Ascending aorta (tissue), 2 donors: ENCODE measurements around the gene NUDT14. TPM values are rescaled to one million over a fixed set of nuclear protein-coding genes. Genes with fewer than 3 reads are reported as not detected.

Source experiments
- DNase-seq, 2 donors: peaks; one replicate each; pipeline ENCODE4 v3.0.0-alpha.2; 2019; ENCODE audit warnings: low spot score in 2 of 2
- H3K27ac ChIP-seq, 2 donors: fragments of 200-600 bp; sonication (generic); one replicate each; pipeline ENCODE4 v1.5.1; 2016 to 2017; ENCODE audit warnings: mild to moderate bottlenecking in 1 of 2
- H3K27me3 ChIP-seq: fragments of 200-600 bp; sonication (generic); one replicate; pipeline ENCODE4 v1.5.1; 2017
- H3K36me3 ChIP-seq, 2 donors: fragments of 200-600 bp; sonication (generic); one replicate each; pipeline ENCODE4 v1.5.1; 2016
- H3K4me1 ChIP-seq, 2 donors: fragments of 200-600 bp; sonication (generic); one replicate each; pipeline ENCODE4 v1.5.1; 2016 to 2017; ENCODE audit warnings: mild to moderate bottlenecking in 1 of 2
- H3K4me3 ChIP-seq, 2 donors: fragments of 200-600 bp; sonication (generic); one replicate each; pipeline ENCODE4 v1.5.1; 2016 to 2017; ENCODE audit warnings: mild to moderate bottlenecking in 1 of 2
- H3K9me3 ChIP-seq, 2 donors: fragments of 200-600 bp; sonication (generic); one replicate each; pipeline ENCODE4 v1.5.1; 2016
- CTCF ChIP-seq, 3 experiments: fragments of 200-600 bp in 2 of 3; fragments of 450-650 bp in 1 of 3; sonication (generic) in 2 of 3; IDR thresholded peaks; one replicate each; pipeline ENCODE4 v1.5.1; 2016 to 2019; ENCODE audit warnings: antibody characterized with exemption in 3 of 3, mild to moderate bottlenecking in 1 of 3, moderate library complexity in 1 of 3
- intact Hi-C: fragments of 100-400 bp; cut with DNase I; formaldehyde crosslinking; loops from one replicate; pipeline ENCODE4 v1.15.1; 2023
- total RNA-seq: library from RNA; depleted of rRNA; stranded (reverse); fragments of >200 nt; gene quantifications from one replicate; pipeline ENCODE4 v1.1.0, GENCODE V29; 2016

NUDT14 gene
- total RNA-seq, 1 donor from 2014 or later = 1.5 TPM

GRCh38 chr14:105219753-105220152 is 38.6 kb upstream of the NUDT14 start:
- Histone ChIP-seq H3K27me3 (no peaks in the 10 kb centered on the region), H3K27ac (no peak overlapping the region), H3K9me3 (no peaks in the 10 kb centered on the region), H3K36me3 (peaks cover 51 to 67% of the 10 kb centered on the region in 2 donors), H3K4me1 (no peaks in the 10 kb centered on the region), H3K4me3 (no peak overlapping the region)
- intact Hi-C loops = no loop called here
- DNase-seq = no peak
- no peak for TF ChIP-seq CTCF (IDR thresholded peaks at IDR 0.05)

- Histone ChIP-seq H3K4me3 (no peak overlapping the region), H3K9me3 (no peaks in the 10 kb centered on the region), H3K36me3 (peaks cover 45 to 73% of the 10 kb centered on the region in 2 donors), H3K27ac (no peak overlapping the region), H3K27me3 (no peaks in the 10 kb centered on the region), H3K4me1 (no peaks in the 10 kb centered on the region)
- intact Hi-C loops = no loop called here
- TF ChIP-seq CTCF (IDR thresholded peaks at IDR 0.05) = no peak
- no peak for DNase-seq
Measured at GRCh38 chr14:105219043-105219612, 38.0 kb upstream of the NUDT14 start.

- H3K4me3 ChIP-seq = no peak overlapping the region
- DNase-seq = no peak
- no peak overlapping the region for H3K27ac ChIP-seq
- H3K36me3 ChIP-seq = peaks cover 45 to 73% of the 10 kb centered on the region in 2 donors
- no peak for TF ChIP-seq CTCF (IDR thresholded peaks at IDR 0.05)
- H3K27me3 ChIP-seq = no peaks in the 10 kb centered on the region
- H3K4me1 ChIP-seq = no peaks in the 10 kb centered on the region
- H3K9me3 ChIP-seq = no peaks in the 10 kb centered on the region
- intact Hi-C loops = no loop called here
Measured at GRCh38 chr14:105218611-105219010, 37.5 kb upstream of the NUDT14 start.

- DNase-seq = no peak
- peaks cover 45 to 78% of the 10 kb centered on the region in 2 donors for H3K36me3 ChIP-seq
Measured at GRCh38 chr14:105217774-105218173, 36.7 kb upstream of the NUDT14 start.

GRCh38 chr14:105216490-105217247 is 35.6 kb upstream of the NUDT14 start:
- no peak for DNase-seq
- Histone ChIP-seq H3K27me3 (no peaks in the 10 kb centered on the region), H3K4me3 (no peak overlapping the region), H3K36me3 (peaks cover 49 to 83% of the 10 kb centered on the region in 2 donors), H3K27ac (no peak overlapping the region), H3K9me3 (no peaks in the 10 kb centered on the region), H3K4me1 (no peaks in the 10 kb centered on the region)
- no peak for TF ChIP-seq CTCF (IDR thresholded peaks at IDR 0.05)
- intact Hi-C loops = no loop called here

More at GRCh38 chr14:105217774-105218173, 36.7 kb upstream of the NUDT14 start:
- TF ChIP-seq CTCF (IDR thresholded peaks at IDR 0.05) = no peak
- Histone ChIP-seq H3K9me3 (no peaks in the 10 kb centered on the region), H3K27me3 (no peaks in the 10 kb centered on the region), H3K4me3 (no peak overlapping the region), H3K27ac (no peak overlapping the region), H3K4me1 (no peaks in the 10 kb centered on the region)
- intact Hi-C loops = no loop called here
